Panc1 (cell line): ENCODE data around the gene FGR. TPM values are rescaled to one million over a fixed set of nuclear protein-coding genes. Genes with fewer than 3 reads are reported as not detected.

Experiments
- ATAC-seq: fragments of 200-7000 bp; cut with Tn5 transposase; 2 replicates; pipeline ENCODE4 v1.9.1; 2020; ENCODE audit warnings: mild to moderate bottlenecking, moderate library complexity
- BruUV-seq: library from RNA; stranded (reverse); fragments of 400-500 nt; replicated peaks from 2 replicates; lab custom pipeline; 2021; lab: Mats Ljungman, UMichigan
- CTCF ChIA-PET: fragments of 300-600 bp; sonication (Branson Sonifier 250); formaldehyde crosslinking; loops from one replicate; lab custom pipeline; 2022; ENCODE audit warnings: antibody characterized with exemption; lab: Charles Lee
- POLR2A ChIA-PET: fragments of 300-600 bp; sonication (Branson Sonifier 250); formaldehyde crosslinking; loops from one replicate; lab custom pipeline; 2022; ENCODE audit warnings: antibody characterized with exemption; lab: Charles Lee
- DNase-seq: peaks from one replicate; pipeline ENCODE4 v3.0.0-alpha.2; 2010; ENCODE audit warnings: low read depth, low spot score
- H3K27ac ChIP-seq: 2 replicates; pipeline ENCODE4 v1.5.1; 2011; ENCODE audit warnings: mild to moderate bottlenecking, low read length, inconsistent platforms
- H3K27me3 ChIP-seq: fragments of 200-500 bp; sonication (Bioruptor generic); 2 replicates; pipeline ENCODE4 v1.6.0; 2014; ENCODE audit warnings: low read length, inconsistent platforms; ENCODE audit not compliant: control insufficient read depth, insufficient read depth
- H3K36me3 ChIP-seq: fragments of 200-500 bp; sonication (Bioruptor generic); 2 replicates; pipeline ENCODE4 v1.5.1; 2014; ENCODE audit warnings: inconsistent platforms, mild to moderate bottlenecking, low read length, moderate library complexity; ENCODE audit not compliant: control insufficient read depth, insufficient read depth
- H3K4me1 ChIP-seq: 2 replicates; pipeline ENCODE4 v1.5.1; 2011; ENCODE audit warnings: inconsistent platforms, mild to moderate bottlenecking, low read length, moderate library complexity; ENCODE audit not compliant: control insufficient read depth, insufficient read depth
- H3K4me3 ChIP-seq, 2 experiments: 2 replicates each; pipeline ENCODE4 v1.5.1; 2011 to 2012; ENCODE audit warnings: low read depth in 2 of 2, low read length in 2 of 2, mild to moderate bottlenecking in 2 of 2, inconsistent platforms in 1 of 2, moderate library complexity in 1 of 2
- H3K9me3 ChIP-seq: fragments of 200-500 bp; sonication (Bioruptor generic); 2 replicates; pipeline ENCODE4 v1.5.1; 2014; ENCODE audit warnings: low read depth, mild to moderate bottlenecking, inconsistent platforms, low read length, moderate library complexity; ENCODE audit not compliant: control insufficient read depth, insufficient read depth
- CTCF ChIP-seq: fragments of 450-650 bp; IDR thresholded peaks from 2 replicates; pipeline ENCODE4 v1.5.1; 2017; ENCODE audit warnings: mild to moderate bottlenecking
- POLR2AphosphoS5 ChIP-seq: IDR thresholded peaks from 2 replicates; pipeline ENCODE4 v1.6.1; 2012; ENCODE audit warnings: mild to moderate bottlenecking, low read depth, low read length, moderate library complexity
- REST ChIP-seq, 2 experiments: IDR thresholded peaks; 2 replicates each; pipeline ENCODE4 v1.6.1; 2011 to 2012; ENCODE audit warnings: low read depth in 2 of 2, control low read depth in 1 of 2, low read length in 1 of 2, mild to moderate bottlenecking in 1 of 2, moderate library complexity in 1 of 2; ENCODE audit not compliant: insufficient read depth in 1 of 2
- SIN3A ChIP-seq: IDR thresholded peaks from 2 replicates; pipeline ENCODE4 v1.6.1; 2012; ENCODE audit warnings: low read depth, mild to moderate bottlenecking, low read length, moderate library complexity, borderline replicate concordance; ENCODE audit not compliant: insufficient read depth
- TCF7L2 ChIP-seq: IDR thresholded peaks from 2 replicates; pipeline ENCODE4 v1.6.1; 2011; ENCODE audit warnings: mild to moderate bottlenecking, low read depth, low read length, inconsistent platforms
- in situ Hi-C: cut with HindIII; loops from 2 replicates; pipeline ENCODE4 v1.10.0; 2016; ENCODE audit warnings: low sequenced_read_pairs, low pct_unique_long_range_greater_than_20kb
- intact Hi-C: fragments of 100-400 bp; cut with micrococcal nuclease; formaldehyde crosslinking; loops from one replicate; pipeline ENCODE4 v1.10.0; 2022; ENCODE audit not compliant: unreplicated experiment
- total RNA-seq: library from RNA; stranded (reverse); gene quantifications from one replicate; pipeline ENCODE4 v1.2.1, GENCODE V29; 2021; ENCODE audit not compliant: unreplicated experiment

Gene FGR
- total RNA-seq, 1 experiment from 2014 or later: 0.18 TPM

GRCh38 chr1:27568300-27569087, 66.5 kb downstream of the FGR start:
- Histone ChIP-seq H3K36me3 (no peaks in the 10 kb centered on the region), H3K4me3 (peak overlapping the region; percentile 35 to 41), H3K27me3 (no peaks in the 10 kb centered on the region), H3K27ac (peak overlapping the region; percentile 94), H3K9me3 (no peaks in the 10 kb centered on the region), H3K4me1 (peaks cover 92% of the 10 kb centered on the region)
- ChIA-PET POLR2A (interaction anchor here (0.7 to 0.9 kb wide), 3 partner anchors 11 to 219 kb away, joined by 3 read pairs; no protein-coding TSS in a partner anchor), CTCF (interaction anchor here (0.9 to 7.6 kb wide), 6 partner anchors 12 to 38 kb away, joined by 3 to 46 read pairs (median 10); partner anchors contain the start of gene AHDC1)
- TF ChIP-seq TCF7L2: no peak
- TF ChIP-seq CTCF: peak; percentile 98
- DNase-seq (peak; percentile 70), ATAC-seq (peak; percentile 85)
- in situ Hi-C loops (no loop called here), intact Hi-C loops (loop anchor here (5.0 kb wide), 1 partner anchor 34 kb away; the partner anchor contains the start of gene AHDC1)
- BruUV-seq: no TSS peak

- no peak for DNase-seq
- Histone ChIP-seq H3K27ac (peak overlapping the region; percentile 94), H3K36me3 (no peaks in the 10 kb centered on the region), H3K4me3 (peak overlapping the region; percentile 12 to 32; a peak in 3 of 4 replicates), H3K4me1 (peaks cover 91% of the 10 kb centered on the region), H3K27me3 (no peaks in the 10 kb centered on the region), H3K9me3 (no peaks in the 10 kb centered on the region)
- TF ChIP-seq REST (IDR thresholded peaks at IDR 0.05; ENCODE audit: insufficient read depth in 1 of 2, low read depth in 2 of 2, low read length in 1 of 2) (no peak), POLR2AphosphoS5 (no peak), TCF7L2 (no peak), SIN3A (no peak), CTCF (no peak)
- no TSS peak for BruUV-seq
- intact Hi-C loops (loop anchor here (5.0 kb wide), 1 partner anchor 34 kb away; the partner anchor contains the start of gene AHDC1), in situ Hi-C loops (no loop called here)
- peak; percentile 1 for ATAC-seq
- ChIA-PET POLR2A (interaction anchor here (0.7 kb wide), 1 partner anchor 219 kb away, joined by 3 read pairs; no protein-coding TSS in a partner anchor), CTCF (interaction anchor here (1.0 to 7.6 kb wide), 2 partner anchors 12 to 32 kb away, joined by 3 to 46 read pairs; no protein-coding TSS in a partner anchor)
Observed at GRCh38 chr1:27567971-27568299, 67.0 kb downstream of the FGR start.
